GM12801 (cell line): Measurements from ENCODE around the gene NDUFS2.

Source experiments
- TF ChIP-seq, protein P1 (sequence below): IDR thresholded peaks from one replicate; pipeline ENCODE4 v1.5.1; 2011; ENCODE audit warnings: control low read depth; ENCODE audit not compliant: insufficient read length; ENCODE audit errors: extremely low read depth

The NDUFS2 gene

GRCh38 chr1:161173711-161174110, 28.5 kb upstream of the NDUFS2 start:
- TF ChIP-seq, protein P1, sequence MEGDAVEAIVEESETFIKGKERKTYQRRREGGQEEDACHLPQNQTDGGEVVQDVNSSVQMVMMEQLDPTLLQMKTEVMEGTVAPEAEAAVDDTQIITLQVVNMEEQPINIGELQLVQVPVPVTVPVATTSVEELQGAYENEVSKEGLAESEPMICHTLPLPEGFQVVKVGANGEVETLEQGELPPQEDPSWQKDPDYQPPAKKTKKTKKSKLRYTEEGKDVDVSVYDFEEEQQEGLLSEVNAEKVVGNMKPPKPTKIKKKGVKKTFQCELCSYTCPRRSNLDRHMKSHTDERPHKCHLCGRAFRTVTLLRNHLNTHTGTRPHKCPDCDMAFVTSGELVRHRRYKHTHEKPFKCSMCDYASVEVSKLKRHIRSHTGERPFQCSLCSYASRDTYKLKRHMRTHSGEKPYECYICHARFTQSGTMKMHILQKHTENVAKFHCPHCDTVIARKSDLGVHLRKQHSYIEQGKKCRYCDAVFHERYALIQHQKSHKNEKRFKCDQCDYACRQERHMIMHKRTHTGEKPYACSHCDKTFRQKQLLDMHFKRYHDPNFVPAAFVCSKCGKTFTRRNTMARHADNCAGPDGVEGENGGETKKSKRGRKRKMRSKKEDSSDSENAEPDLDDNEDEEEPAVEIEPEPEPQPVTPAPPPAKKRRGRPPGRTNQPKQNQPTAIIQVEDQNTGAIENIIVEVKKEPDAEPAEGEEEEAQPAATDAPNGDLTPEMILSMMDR = no peak

DNA sequence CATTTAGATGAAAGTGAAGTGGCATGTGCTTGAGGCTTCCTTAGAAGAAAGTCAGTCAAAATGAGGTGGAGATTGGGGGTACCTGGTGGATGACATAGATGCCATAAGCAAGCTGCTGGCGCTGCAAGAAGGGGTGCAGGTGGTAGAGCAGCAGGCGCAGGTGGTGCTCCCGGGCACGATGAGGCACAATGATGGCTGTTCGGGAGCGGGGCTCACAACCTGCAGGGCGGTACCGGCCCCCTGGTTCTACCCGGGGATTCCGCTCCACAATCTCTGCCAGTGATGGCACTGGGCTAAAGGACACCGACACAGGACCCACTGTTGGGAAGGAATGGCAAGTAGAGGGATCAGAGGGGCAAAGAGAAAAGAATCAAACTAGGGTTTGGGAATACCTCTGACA, 27.3 kb upstream of the NDUFS2 start:
- TF ChIP-seq, protein P1 = no peak

- TF ChIP-seq, protein P1 = no peak
These were observed 26.3 kb upstream of the NDUFS2 start for GRCh38 chr1:161175771-161176453.

GRCh38 chr1:161176468-161177111, 25.6 kb upstream of the NDUFS2 start:
- TF ChIP-seq, protein P1 = no peak

DNA sequence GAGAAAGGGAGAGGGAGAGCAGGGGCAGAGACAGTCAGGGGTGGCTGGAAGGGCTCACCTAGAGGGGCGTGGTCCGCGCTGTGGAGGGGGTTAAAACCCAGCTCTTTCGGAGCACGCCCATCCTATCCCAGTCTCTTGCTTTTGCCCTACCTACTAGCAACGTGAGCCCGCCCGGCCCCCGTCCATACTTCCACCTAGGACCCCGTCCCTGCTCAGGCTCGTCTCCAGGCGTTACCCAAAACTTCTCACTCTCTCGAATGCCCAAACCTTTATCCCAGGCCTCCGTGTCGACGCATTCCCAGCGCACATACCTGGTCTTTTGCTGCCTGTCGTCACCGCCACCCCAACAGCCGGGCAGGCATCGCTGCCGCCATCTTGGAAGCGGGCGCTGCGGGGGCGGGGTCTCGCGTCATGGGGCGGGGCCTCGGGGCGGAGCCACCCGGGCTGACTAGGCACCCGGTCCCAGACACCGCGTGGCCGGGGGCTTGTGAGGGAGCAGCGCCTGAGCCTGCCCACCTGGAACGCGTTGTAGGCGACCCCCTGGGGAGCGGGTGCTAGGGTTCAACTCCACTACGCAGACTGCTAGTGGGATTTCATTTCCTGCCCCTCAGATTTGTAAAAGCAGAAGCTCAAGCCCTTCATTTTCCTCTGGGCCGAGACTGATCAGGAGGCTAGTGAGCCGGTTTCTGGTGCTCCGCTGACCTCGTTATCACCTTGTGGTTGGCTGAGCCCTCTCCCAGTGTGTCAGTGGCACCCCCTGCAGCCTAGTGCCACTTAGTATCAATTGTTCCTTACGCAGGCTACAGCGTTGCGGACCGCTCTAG, 24.8 kb upstream of the NDUFS2 start, which contains the start of gene B4GALT3:
Gene B4GALT3, minus strand, starts transcription at position 396 of the 824 bp plus-strand sequence. CDS start 1,447 bp downstream, outside the sequence.
- TF ChIP-seq, protein P1 = no peak

GRCh38 chr1:161177936-161178244, 24.3 kb upstream of the NDUFS2 start:
- TF ChIP-seq, protein P1 = no peak

DNA sequence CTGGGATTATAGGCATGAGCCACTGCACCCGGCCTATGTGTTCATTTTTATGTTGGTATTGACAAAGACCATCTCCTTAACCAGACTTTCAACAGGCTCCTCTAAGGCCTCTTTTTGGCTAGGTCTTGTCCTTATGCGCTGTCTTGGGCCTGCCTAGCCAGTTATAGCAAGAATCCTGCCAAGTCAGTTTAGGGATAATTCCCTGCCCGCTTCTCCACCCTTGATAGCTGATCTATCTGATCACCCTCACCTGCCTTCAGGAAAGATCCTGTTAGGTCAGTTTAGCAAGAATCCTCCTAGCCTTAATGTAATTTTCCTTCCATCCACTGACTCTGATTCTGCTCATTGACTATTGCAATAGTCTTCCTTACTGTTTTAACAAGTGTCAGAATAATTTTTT, 22.5 kb upstream of the NDUFS2 start:
- TF ChIP-seq, protein P1 = no peak
